ENCODE results near the gene MCEMP1. TPM values are rescaled to one million over a fixed set of nuclear protein-coding genes. Genes with fewer than 3 reads are reported as not detected.

The MCEMP1 gene
- total RNA-seq, 1 donor from 2014 or later = 0.96 TPM

GRCh38 chr19:7697721-7698287, 20.9 kb downstream of the MCEMP1 start:
- DNase-seq (ENCODE audit: low spot score) = no peak

GRCh38 chr19:7698583-7698982, 21.7 kb downstream of the MCEMP1 start:
- DNase-seq (ENCODE audit: low spot score) = no peak

DNA sequence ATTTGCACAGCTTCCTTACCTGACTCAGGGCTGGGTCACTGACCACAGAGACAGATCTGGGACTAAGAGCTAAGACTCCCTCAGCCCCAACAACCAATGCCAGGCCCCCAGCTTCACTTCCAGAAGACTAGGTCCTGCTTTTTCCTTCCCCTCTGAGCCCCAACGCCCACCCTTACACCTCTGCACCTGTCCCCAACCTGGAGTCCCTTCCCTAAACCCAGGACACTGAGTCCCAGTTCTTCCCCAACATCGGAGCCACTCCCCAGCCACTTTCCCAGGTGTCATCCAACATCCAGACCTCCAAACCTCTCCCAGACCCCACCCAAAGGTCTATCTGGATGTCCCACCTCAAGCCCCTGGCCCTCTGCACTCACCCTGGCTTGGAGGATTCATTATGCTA, 22.1 kb downstream of the MCEMP1 start:
- DNase-seq (ENCODE audit: low spot score) = no peak

DNA sequence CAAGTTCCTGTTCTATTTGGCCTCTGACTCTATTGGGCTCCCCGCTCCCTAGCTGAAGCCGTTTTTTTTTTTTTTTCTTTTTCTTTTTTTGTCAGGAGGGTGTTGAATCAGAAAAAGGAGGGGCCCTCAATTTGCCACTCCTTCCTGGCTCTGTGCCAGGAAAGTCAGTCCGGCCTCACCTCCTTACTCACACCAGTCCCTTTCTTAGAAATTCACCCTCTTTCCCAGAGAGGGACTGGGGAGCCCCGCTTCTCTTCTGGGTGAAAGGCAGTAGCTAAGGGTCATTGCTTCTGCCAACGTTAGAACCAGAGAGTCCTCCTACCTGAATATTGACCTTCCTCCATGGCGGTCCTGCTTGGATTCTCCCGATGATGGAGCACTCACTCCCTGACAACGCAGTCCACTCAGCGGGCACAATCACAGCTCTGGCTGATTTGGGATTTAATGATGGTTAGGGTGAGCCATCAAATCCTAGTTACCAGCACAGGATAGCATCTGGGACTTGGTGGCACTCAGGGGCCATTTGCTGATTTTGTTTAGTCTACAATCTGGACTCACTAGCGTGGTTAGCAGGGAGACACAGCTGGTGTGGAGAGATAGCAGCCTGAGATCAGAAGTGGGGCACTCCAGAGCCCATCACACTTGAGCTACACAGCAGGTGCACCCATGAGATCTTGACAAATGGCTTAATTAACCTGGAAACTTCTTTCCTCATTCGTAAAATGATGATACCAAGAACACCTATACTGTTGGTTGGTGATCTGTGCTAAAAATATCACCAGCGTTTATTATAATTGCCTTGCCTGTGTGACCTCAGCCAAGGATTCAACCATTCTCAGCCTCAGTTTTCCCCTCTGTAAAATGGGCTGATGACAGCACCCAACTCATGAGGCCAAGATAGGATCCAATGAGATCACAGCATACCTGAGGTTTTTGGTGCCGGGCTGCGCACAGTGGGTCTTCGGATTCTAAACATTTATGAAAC, 22.8 kb downstream of the MCEMP1 start:
- DNase-seq (ENCODE audit: low spot score) = no peak

- no peak for DNase-seq (ENCODE audit: low spot score)
Observed at GRCh38 chr19:7701049-7701653, 24.3 kb downstream of the MCEMP1 start.

- no peak for DNase-seq (ENCODE audit: low spot score)
Observed at GRCh38 chr19:7701654-7702457, 25.0 kb downstream of the MCEMP1 start, which contains the start of gene FCER2. Gene FCER2 (minus strand): TSS chr19:7702131. CDS start chr19:7699760, 2,371 bp downstream.

GRCh38 chr19:7703332-7703731, 26.4 kb downstream of the MCEMP1 start:
- no peak for DNase-seq (ENCODE audit: low spot score)

DNA sequence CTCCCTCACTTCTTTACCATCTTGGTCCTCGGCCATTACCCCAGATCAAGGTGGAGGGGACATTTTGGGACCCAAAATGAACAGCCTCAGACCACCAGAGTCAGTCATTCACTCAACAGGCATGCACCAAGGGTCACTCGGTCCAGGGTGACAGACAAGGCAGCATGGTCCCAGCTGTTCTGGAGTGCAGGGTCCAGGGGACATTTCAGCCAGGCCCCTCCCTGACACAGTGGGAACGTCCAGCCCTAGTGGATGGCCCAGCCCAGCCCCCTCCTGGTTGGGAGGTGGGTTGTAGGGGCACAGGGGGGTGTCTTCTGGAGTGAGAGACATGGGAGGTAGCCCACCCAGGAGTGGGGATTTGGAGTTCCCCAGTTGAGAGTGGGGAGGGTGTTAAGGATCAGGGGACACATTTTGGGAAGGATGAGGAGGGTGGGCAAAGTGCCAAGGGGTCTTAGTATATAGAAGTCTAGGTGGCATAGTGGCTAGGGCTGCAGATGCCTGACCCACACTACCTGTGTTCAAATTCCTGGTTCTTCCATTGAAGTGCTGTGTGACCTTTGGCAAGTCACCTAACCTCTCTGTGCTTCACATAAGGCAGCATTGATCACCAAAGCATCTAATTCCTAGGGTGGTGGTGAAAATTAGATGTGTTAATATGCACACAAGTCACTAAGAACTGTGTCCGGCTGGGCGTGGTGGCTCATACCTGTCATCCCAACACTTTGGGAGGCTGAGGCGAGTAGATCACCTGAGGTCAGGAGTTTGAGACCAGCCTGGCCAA, 27.6 kb downstream of the MCEMP1 start:
- DNase-seq (ENCODE audit: low spot score) = no peak

GRCh38 chr19:7705387-7706187, 28.7 kb downstream of the MCEMP1 start:
- peak; percentile 10 for DNase-seq (ENCODE audit: low spot score)

DNA sequence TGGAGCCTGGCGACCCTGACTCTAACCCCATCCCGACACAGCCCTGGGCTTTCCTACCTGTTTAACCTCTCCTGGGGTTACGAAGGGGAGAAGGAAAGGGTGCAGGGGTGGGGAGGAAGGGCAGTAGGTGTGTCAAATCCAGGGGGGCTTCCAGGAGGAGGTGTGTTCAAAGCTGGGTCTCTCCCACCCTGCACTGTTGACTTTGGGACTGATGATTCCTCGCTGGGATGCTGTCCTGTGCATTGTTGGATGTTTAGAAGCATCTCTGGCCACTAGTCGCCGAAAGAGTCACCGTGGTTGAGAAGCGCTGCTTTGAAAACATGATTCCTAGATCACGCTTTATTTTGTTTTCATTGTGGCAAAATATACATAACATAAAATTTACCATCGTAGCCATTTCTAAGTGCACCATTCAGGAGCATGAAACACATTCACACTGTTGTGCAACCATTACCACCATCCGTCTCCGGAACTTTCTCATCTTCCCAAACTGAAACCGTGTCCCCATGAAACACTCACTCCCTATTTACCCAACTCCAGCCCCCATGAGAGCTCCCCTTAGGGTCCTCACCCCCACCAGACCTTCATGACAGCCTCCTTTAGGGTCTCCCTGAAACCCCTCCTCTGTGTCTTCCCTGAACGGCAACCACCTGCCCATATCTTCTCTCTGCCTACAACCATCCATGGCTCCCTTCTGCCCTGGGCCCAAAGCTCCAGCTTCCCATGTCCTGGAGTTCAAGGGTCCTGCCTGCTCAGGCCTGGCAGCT, 29.5 kb downstream of the MCEMP1 start:
- no peak for DNase-seq (ENCODE audit: low spot score)

DNA sequence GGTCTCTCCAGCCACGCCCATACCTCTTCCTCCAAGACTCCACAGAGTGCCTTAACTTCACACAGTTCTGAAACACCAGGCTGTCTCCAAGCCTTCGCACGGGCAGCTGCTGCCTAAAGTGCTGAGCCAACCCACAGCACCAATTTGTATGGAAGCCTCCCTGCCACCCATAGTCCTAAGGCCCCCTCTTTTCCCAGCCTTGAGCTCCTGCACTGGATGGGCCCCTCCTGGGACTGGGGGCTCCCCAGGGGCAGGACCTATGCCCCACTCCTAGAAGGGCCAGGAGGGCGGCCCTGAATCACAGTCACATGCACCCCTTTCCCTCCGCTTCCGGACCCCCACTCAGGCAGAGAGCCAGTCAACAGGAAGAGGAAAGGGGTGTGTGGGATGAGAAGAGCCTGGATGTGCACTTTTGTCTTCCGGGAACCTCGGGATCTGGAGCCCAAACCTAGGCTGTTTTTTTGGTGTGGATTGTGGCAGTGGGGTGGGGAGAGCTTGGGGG, 30.1 kb downstream of the MCEMP1 start:
- no peak for DNase-seq (ENCODE audit: low spot score)

- DNase-seq (ENCODE audit: low spot score) = no peak
Observed at GRCh38 chr19:7709932-7710460, 33.1 kb downstream of the MCEMP1 start.

- DNase-seq (ENCODE audit: low spot score) = no peak
Observed at GRCh38 chr19:7710616-7711015, 33.7 kb downstream of the MCEMP1 start.

GRCh38 chr19:7715671-7716070, 38.8 kb downstream of the MCEMP1 start:
- DNase-seq (ENCODE audit: low spot score) = no peak

DNA sequence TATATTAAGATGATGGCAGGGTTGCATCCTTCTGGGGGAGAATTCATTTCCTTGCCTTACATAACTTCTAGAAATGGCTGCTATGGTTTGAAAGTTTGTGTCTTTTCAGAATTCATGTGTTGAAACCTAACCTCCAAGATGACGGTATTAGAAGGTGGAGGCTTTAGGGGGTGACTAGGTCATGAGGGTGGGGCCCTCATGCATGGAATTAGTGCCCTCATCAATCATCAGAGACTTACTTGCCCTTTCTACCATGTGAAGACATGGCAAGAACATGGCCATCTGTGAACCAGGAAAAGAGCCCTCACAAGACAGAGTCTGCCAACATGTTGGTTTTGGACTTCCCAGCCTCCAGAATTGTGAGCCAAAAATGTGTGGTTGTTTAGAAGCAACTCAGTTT, 39.9 kb downstream of the MCEMP1 start:
- no peak for DNase-seq (ENCODE audit: low spot score)

DNA sequence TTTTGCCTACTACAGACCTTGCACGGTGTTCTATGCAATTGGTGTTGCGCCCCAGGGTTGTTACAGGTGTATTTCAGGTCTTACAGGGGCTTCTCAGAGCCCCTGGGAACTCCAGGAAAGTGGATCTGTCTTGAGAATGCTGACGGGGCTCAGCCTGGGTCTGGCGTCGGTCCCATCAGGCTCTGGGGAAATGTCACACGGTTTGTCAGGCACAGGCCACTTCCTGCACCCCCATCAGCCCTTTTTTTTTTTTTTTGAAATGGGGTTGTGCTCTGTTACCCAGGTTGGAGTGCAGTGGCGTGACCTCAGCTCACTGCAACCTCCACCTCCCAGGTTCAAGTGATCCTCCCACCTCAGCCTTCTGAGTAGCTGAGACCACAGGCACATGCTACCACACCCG, 41.8 kb downstream of the MCEMP1 start:
- DNase-seq (ENCODE audit: low spot score) = no peak

- no peak for DNase-seq (ENCODE audit: low spot score)
Observed at GRCh38 chr19:7720351-7720750, 43.5 kb downstream of the MCEMP1 start.

DNA sequence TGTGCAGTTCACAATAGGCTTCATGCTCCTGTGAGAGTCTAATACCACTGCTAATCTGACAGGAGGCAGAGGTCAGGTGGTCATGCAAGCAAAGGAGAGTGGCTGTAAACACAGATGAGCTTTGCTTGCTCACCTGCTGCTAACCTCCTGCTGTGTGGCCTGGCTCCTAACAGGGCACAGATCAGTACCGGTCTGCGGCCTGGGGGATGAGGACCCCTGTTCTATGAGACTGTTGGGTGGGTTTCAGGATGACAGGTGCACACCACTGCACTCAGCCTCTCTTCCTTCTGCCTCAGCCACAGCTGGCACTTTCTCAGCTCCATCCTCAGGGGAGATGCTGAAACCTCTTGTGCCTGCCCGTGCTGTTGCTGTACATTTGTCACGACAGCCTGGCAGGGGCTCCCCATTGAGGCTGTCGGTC, 45.4 kb downstream of the MCEMP1 start:
- no peak for DNase-seq (ENCODE audit: low spot score)

GRCh38 chr19:7725791-7726190, 48.9 kb downstream of the MCEMP1 start:
- DNase-seq (ENCODE audit: low spot score) = no peak
